HepG2 (cell line): Measurements from ENCODE around the gene KLB. TPM values are rescaled to one million over a fixed set of nuclear protein-coding genes. Genes with fewer than 3 reads are reported as not detected.
A peak's percentile ranks its signal among the peaks of the same experiment; 100 is the strongest.

Experiments used
- ATAC-seq: fragments of 200-7000 bp; cut with Tn5 transposase; 3 replicates; pipeline ENCODE4 v1.9.1; 2020; ENCODE audit warnings: mild to moderate bottlenecking, moderate library complexity
- BruUV-seq: library from RNA; stranded (reverse); fragments of 400-500 nt; replicated peaks from 2 replicates; lab custom pipeline; 2021; lab: Mats Ljungman, UMichigan
- CTCF ChIA-PET: fragments of 300-600 bp; formaldehyde crosslinking; extraction: SDS; loops from one replicate; lab custom pipeline; 2021; ENCODE audit warnings: low total read pairs, inconsistent platforms, low intra/inter-chr PET ratio; lab: Yijun Ruan, JAX
- POLR2A ChIA-PET: fragments of 350-600 bp; sonication (Branson Sonifier 250); formaldehyde crosslinking; loops from one replicate; lab custom pipeline; 2020; ENCODE audit warnings: antibody characterized with exemption, inconsistent platforms; lab: Yijun Ruan, JAX
- DNase-seq: peaks from one replicate; pipeline ENCODE4 v3.0.0-alpha.2; 2015; ENCODE audit warnings: low spot score
- FAIRE-seq: peaks from 3 replicates; lab custom pipeline; 2011; peaks lifted over from hg19 to GRCh38; lab: Jason Lieb, UNC
- H2AFZ ChIP-seq: one replicate; pipeline ENCODE4 v1.6.1; 2011; ENCODE audit warnings: low read length, inconsistent platforms
- H3K27ac ChIP-seq: fragments of 300-600 bp; 3 replicates; pipeline ENCODE4 v1.8.0; 2011; ENCODE audit warnings: mixed run types, mild to moderate bottlenecking, mixed read lengths, low read length, inconsistent platforms; ENCODE audit not compliant: insufficient read depth; ENCODE audit errors: extremely low read length
- H3K27me3 ChIP-seq, 2 experiments: fragments of 200-600 bp in 1 of 2; 2 replicates in 1 of 2; 3 replicates in 1 of 2; pipeline versions ENCODE4 v1.6.0 to v1.8.0; 2011; ENCODE audit warnings: low read length in 2 of 2, mild to moderate bottlenecking in 2 of 2, moderate library complexity in 2 of 2, inconsistent platforms in 1 of 2; ENCODE audit not compliant: insufficient read depth in 2 of 2, control insufficient read depth in 1 of 2
- H3K36me3 ChIP-seq, 2 experiments: fragments of 200-600 bp in 1 of 2; replicated peaks in 1 of 2; 2 replicates in 1 of 2; 3 replicates in 1 of 2; pipeline versions ENCODE4 v1.5.1 to v1.8.0; 2011; ENCODE audit warnings: low read length in 2 of 2, inconsistent platforms in 1 of 2; ENCODE audit not compliant: insufficient read depth in 2 of 2, control insufficient read depth in 1 of 2
- H3K4me1 ChIP-seq: 2 replicates; pipeline ENCODE4 v1.5.1; 2012; ENCODE audit warnings: low read length, inconsistent platforms; ENCODE audit not compliant: insufficient read depth
- H3K4me2 ChIP-seq: 2 replicates; pipeline ENCODE4 v1.6.0; 2011; ENCODE audit warnings: low read depth, low read length, inconsistent platforms
- H3K4me3 ChIP-seq, 3 experiments: fragments of 200-600 bp in 1 of 3; sonication (generic), shearing (Covaris generic) in 1 of 3; replicated peaks in 1 of 3; 2 replicates each; pipeline ENCODE4 v1.5.1; 2011 to 2016; ENCODE audit warnings: low read length in 3 of 3, inconsistent platforms in 2 of 3, low read depth in 2 of 3, mild to moderate bottlenecking in 2 of 3, control low read depth in 1 of 3, mixed read lengths in 1 of 3; ENCODE audit not compliant: insufficient read depth in 1 of 3
- H3K79me2 ChIP-seq: one replicate; pipeline ENCODE4 v1.6.1; 2011; ENCODE audit warnings: low read length, inconsistent platforms; ENCODE audit not compliant: insufficient read depth
- H3K9ac ChIP-seq: 2 replicates; pipeline ENCODE4 v1.6.0; 2011; ENCODE audit warnings: mild to moderate bottlenecking, low read depth, low read length, inconsistent platforms; ENCODE audit not compliant: insufficient read depth
- H3K9me3 ChIP-seq: 2 replicates; pipeline ENCODE4 v1.5.1; 2012; ENCODE audit warnings: mild to moderate bottlenecking, low read length
- H4K20me1 ChIP-seq: 2 replicates; pipeline ENCODE4 v1.6.0; 2011; ENCODE audit warnings: inconsistent platforms, mild to moderate bottlenecking, low read length, moderate library complexity; ENCODE audit not compliant: insufficient read depth
- DNMT1 ChIP-seq: sonication (generic); formaldehyde crosslinking; IDR thresholded peaks from 2 replicates; pipeline ENCODE4 v1.5.1; 2020; ENCODE audit warnings: mild to moderate bottlenecking, missing genetic modification reagents
- ESRRA ChIP-seq: sonication (generic); formaldehyde crosslinking; IDR thresholded peaks from 2 replicates; pipeline ENCODE4 v1.5.1; 2020; ENCODE audit warnings: mild to moderate bottlenecking, low read depth, missing genetic modification reagents
- HCFC1 ChIP-seq: fragments of 150-350 bp; IDR thresholded peaks from 2 replicates; pipeline ENCODE4 v1.6.1; 2014; ENCODE audit warnings: low read depth, low read length
- HMGXB3 ChIP-seq: sonication (generic); formaldehyde crosslinking; IDR thresholded peaks from 2 replicates; pipeline ENCODE4 v1.4.0; 2020; ENCODE audit warnings: missing genetic modification reagents, borderline replicate concordance
- HNF4A ChIP-seq: sonication (generic); formaldehyde crosslinking; IDR thresholded peaks from 2 replicates; pipeline ENCODE4 v1.4.0; 2020; ENCODE audit warnings: missing genetic modification reagents
- JUN ChIP-seq: sonication (generic); formaldehyde crosslinking; IDR thresholded peaks from 2 replicates; pipeline ENCODE4 v1.4.0; 2020; ENCODE audit warnings: mild to moderate bottlenecking, missing genetic modification reagents
- MTERF4 ChIP-seq: sonication (generic); formaldehyde crosslinking; IDR thresholded peaks from 2 replicates; pipeline ENCODE4 v1.8.0; 2023; ENCODE audit warnings: mild to moderate bottlenecking, missing genetic modification reagents
- MXD4 ChIP-seq: IDR thresholded peaks from 2 replicates; pipeline ENCODE4 v1.6.1; 2016; ENCODE audit warnings: mild to moderate bottlenecking, missing biosample characterization, missing genetic modification reagents
- NFATC3 ChIP-seq: sonication (generic); formaldehyde crosslinking; IDR thresholded peaks from 2 replicates; pipeline ENCODE4 v1.5.1; 2020; ENCODE audit warnings: mild to moderate bottlenecking, missing genetic modification reagents
- NFIB ChIP-seq: sonication (generic); formaldehyde crosslinking; IDR thresholded peaks from 2 replicates; pipeline ENCODE4 v1.9.0; 2021; ENCODE audit warnings: missing genetic modification reagents, mild to moderate bottlenecking, borderline replicate concordance
- NONO ChIP-seq, 2 experiments: fragments of 450-650 bp in 1 of 2; sonication (generic) in 1 of 2; formaldehyde crosslinking in 1 of 2; IDR thresholded peaks in 1 of 2; conservative IDR thresholded peaks in 1 of 2; 2 replicates each; pipeline versions ENCODE4 v1.6.1 to v1.8.0; 2017 to 2022; ENCODE audit warnings: mild to moderate bottlenecking in 1 of 2, missing genetic modification reagents in 1 of 2, moderate library complexity in 1 of 2
- RARA ChIP-seq: IDR thresholded peaks from 2 replicates; pipeline ENCODE4 v1.6.1; 2016; ENCODE audit warnings: missing genetic modification reagents, missing compliant biosample characterization
- SALL1 ChIP-seq: sonication (generic); formaldehyde crosslinking; IDR thresholded peaks from 2 replicates; pipeline ENCODE4 v1.8.0; 2022; ENCODE audit warnings: mild to moderate bottlenecking, missing genetic modification reagents
- ZBTB37 ChIP-seq: sonication (generic); formaldehyde crosslinking; IDR thresholded peaks from 2 replicates; pipeline ENCODE4 v1.4.0; 2020; ENCODE audit warnings: mild to moderate bottlenecking, missing genetic modification reagents
- ZIK1 ChIP-seq: sonication (generic); formaldehyde crosslinking; IDR thresholded peaks from 2 replicates; pipeline ENCODE4 v1.5.0; 2020; ENCODE audit warnings: mild to moderate bottlenecking, low read depth, missing genetic modification reagents, borderline replicate concordance
- ZNF160 ChIP-seq: sonication (generic); formaldehyde crosslinking; IDR thresholded peaks from 2 replicates; pipeline ENCODE4 v1.8.0; 2022; ENCODE audit warnings: mild to moderate bottlenecking, inconsistent platforms, missing genetic modification reagents
- WGBS: methylation state at CpG from one replicate; pipeline ENCODE4 v1.1.6; 2017; ENCODE audit warnings: low lambda C conversion rate; 5-methylcytosine and 5-hydroxymethylcytosine counted together
- in situ Hi-C: cut with HindIII; loops from 2 replicates; pipeline ENCODE4 v1.10.0; 2017; ENCODE audit warnings: low pct_unique_long_range_greater_than_20kb; ENCODE audit not compliant: extremely low pct_ligation_motif_present
- intact Hi-C: fragments of 100-400 bp; cut with micrococcal nuclease; formaldehyde crosslinking; loops from one replicate; pipeline ENCODE4 v1.10.0; 2022; ENCODE audit not compliant: unreplicated experiment
- polyA plus RNA-seq, 8 experiments: library from polyadenylated mRNA; depleted of rRNA in 3 of 8; stranded (reverse) in 7 of 8; unstranded in 1 of 8; fragments of >200 nt; fragmentation: Illumina TruSeq in 4 of 8; extraction: Trizol in 4 of 8; gene quantifications; 2 replicates each; pipeline versions ENCODE4 v1.2.1 to v1.2.3, GENCODE V29; 2011 to 2016; ENCODE audit warnings: low read depth in 4 of 8, missing spikeins in 1 of 8, mixed read lengths in 1 of 8; ENCODE audit not compliant: insufficient read depth in 1 of 8
- total RNA-seq, 5 experiments: library from RNA; depleted of rRNA; stranded (reverse); fragments of >200 nt; fragmentation: Illumina TruSeq; extraction: Trizol; gene quantifications; 2 replicates each; pipeline ENCODE4 v1.2.3, GENCODE V29; 2016; ENCODE audit warnings: low read depth in 1 of 5

Gene KLB
- total and polyA plus RNA-seq, 2 of the 13 experiments (the other 11 are each of a cell fraction or from before 2014, with no cell fraction given), result 25.3 to 82.0 TPM

- H3K27me3 ChIP-seq, result no peaks in the 10 kb centered on the region
- no peaks in the 10 kb centered on the region for H3K36me3 ChIP-seq
- DNase-seq (no peak), ATAC-seq (no peak), FAIRE-seq (no peak)
- no peaks in the 10 kb centered on the region for H3K79me2 ChIP-seq
- no peak overlapping the region for H3K9ac ChIP-seq
- H3K9me3 ChIP-seq, result no peaks in the 10 kb centered on the region
- in situ Hi-C loops (no loop called here), intact Hi-C loops (no loop called here)
- no peak overlapping the region for H3K27ac ChIP-seq
- H3K4me1 ChIP-seq, result peaks cover 54% of the 10 kb centered on the region
- H3K4me2 ChIP-seq, result no peak overlapping the region
- H2AFZ ChIP-seq, result no peak overlapping the region
- TF ChIP-seq HCFC1, result no peak
- no peak for TF ChIP-seq SALL1 (CRISPR knock-in tag)
- no peak for TF ChIP-seq HMGXB3 (CRISPR knock-in tag)
- no peak for TF ChIP-seq ZIK1
- no peak for TF ChIP-seq MTERF4 (CRISPR knock-in tag)
- no peak for TF ChIP-seq ZBTB37
- TF ChIP-seq MXD4, result no peak
- TF ChIP-seq RARA (CRISPR knock-in tag), result peak; percentile 64
- TF ChIP-seq NFIB, result no peak
- no peak for TF ChIP-seq NFATC3
- TF ChIP-seq ZNF160, result no peak
- no peak for TF ChIP-seq JUN (CRISPR knock-in tag)
- TF ChIP-seq NONO (IDR thresholded peaks at IDR 0.05), result no peak
- no peak for TF ChIP-seq NONO (CRISPR knock-in tag; conservative IDR thresholded peaks at IDR 0.05)
- peak; percentile 83 for TF ChIP-seq ESRRA (CRISPR knock-in tag)
- TF ChIP-seq HNF4A (CRISPR knock-in tag), result 0 out of 2 replicates have a peak, but pooled peaks have one; percentile 14
- TF ChIP-seq DNMT1, result no peak
- ChIA-PET POLR2A (no interaction called here), CTCF (no interaction called here)
- WGBS, result 68% methylated on average over 2 of the region's 2 CpGs
- no TSS peak for BruUV-seq
- no peaks in the 10 kb centered on the region for H4K20me1 ChIP-seq
- H3K4me3 ChIP-seq, result no peak overlapping the region
These were observed 83.6 kb downstream of the KLB start for GRCh38 chr4:39490322-39490721.
